GM19025 (cell line): ENCODE measurements around the gene NCLN.
A peak's percentile ranks its signal among the peaks of the same experiment; 100 is the strongest.
"Not testable (repeated sequence)": the region's sequence is repeated elsewhere in the genome, so short reads cannot be mapped to it uniquely, and the experiment has no call there.

Experiments
- ATAC-seq: cut with Tn5 transposase; IDR thresholded peaks from one replicate; pipeline ENCODE4 v1.9.1; 2021; ENCODE audit warnings: mild to moderate bottlenecking, low read depth, moderate library complexity; ENCODE audit not compliant: unreplicated experiment

The NCLN gene

GRCh38 chr19:3178973-3179738 lies 6.6 kb upstream of the NCLN start:
- peak; percentile 16 for ATAC-seq

- ATAC-seq: no peak
These were observed 5.9 kb upstream of the NCLN start for GRCh38 chr19:3179739-3180293.

- ATAC-seq: no peak
These were observed 1.7 kb upstream of the NCLN start for GRCh38 chr19:3183721-3184641.

GRCh38 chr19:3184847-3185460 lies 776 bp upstream of the NCLN start:
- ATAC-seq: peak; percentile 4

GRCh38 chr19:3186160-3186688 lies 494 bp downstream of the NCLN start:
- ATAC-seq: no peak

GRCh38 chr19:3186891-3187661 lies 1.3 kb downstream of the NCLN start:
- no peak for ATAC-seq

GRCh38 chr19:3187662-3188511 lies 2.2 kb downstream of the NCLN start:
- ATAC-seq: no peak

- ATAC-seq: no peak
These were observed 3.2 kb downstream of the NCLN start for GRCh38 chr19:3188627-3189596.

GRCh38 chr19:3189702-3190469 lies 4.2 kb downstream of the NCLN start:
- no peak for ATAC-seq

- ATAC-seq: no peak
These were observed 4.7 kb downstream of the NCLN start for GRCh38 chr19:3190470-3190770.

GRCh38 chr19:3190921-3191805 lies 5.4 kb downstream of the NCLN start:
- ATAC-seq: no peak

GRCh38 chr19:3191806-3192104 lies 6.0 kb downstream of the NCLN start:
- ATAC-seq: not testable (repeated sequence)

- no peak for ATAC-seq
These were observed 6.5 kb downstream of the NCLN start for GRCh38 chr19:3192228-3192635.

GRCh38 chr19:3192684-3193083 lies 7.0 kb downstream of the NCLN start:
- no peak for ATAC-seq

GRCh38 chr19:3193256-3194105 lies 7.8 kb downstream of the NCLN start:
- no peak for ATAC-seq
